ENCODE measurements around the gene LGR4. TPM values are rescaled to one million over a fixed set of nuclear protein-coding genes. Genes with fewer than 3 reads are reported as not detected.
A peak's percentile ranks its signal among the peaks of the same experiment; 100 is the strongest.

Gene LGR4
- total and polyA plus RNA-seq, 2 of the 13 experiments (the other 11 are each of a cell fraction or from before 2014, with no cell fraction given) = 42.1 to 68.7 TPM

DNA sequence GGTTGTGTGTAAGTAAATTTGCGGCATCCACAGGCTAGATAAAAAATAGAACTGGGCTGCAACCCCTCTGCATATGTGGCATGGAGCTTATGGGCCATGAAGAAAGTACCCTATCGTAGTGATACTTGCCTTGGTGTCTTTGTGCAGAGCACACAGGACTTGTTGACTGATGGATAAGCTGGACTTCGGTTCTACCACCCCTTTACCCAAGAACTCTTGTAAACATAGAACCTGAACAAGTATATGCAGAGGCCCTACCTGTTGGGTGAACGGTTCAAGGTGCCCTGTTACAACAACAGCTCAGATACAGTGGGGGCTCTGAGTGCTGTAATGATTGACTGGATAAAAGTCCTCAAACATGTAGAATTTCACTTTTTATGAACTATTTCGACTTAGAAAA is 3.0 kb upstream of the LGR4 start (continued):
- TF ChIP-seq, protein P1, sequence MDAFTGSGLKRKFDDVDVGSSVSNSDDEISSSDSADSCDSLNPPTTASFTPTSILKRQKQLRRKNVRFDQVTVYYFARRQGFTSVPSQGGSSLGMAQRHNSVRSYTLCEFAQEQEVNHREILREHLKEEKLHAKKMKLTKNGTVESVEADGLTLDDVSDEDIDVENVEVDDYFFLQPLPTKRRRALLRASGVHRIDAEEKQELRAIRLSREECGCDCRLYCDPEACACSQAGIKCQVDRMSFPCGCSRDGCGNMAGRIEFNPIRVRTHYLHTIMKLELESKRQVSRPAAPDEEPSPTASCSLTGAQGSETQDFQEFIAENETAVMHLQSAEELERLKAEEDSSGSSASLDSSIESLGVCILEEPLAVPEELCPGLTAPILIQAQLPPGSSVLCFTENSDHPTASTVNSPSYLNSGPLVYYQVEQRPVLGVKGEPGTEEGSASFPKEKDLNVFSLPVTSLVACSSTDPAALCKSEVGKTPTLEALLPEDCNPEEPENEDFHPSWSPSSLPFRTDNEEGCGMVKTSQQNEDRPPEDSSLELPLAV (CRISPR knock-in tag; conservative IDR thresholded peaks at IDR 0.05; ENCODE audit: low read depth) = no peak
- TF ChIP-seq AGO1 (IDR thresholded peaks at IDR 0.05; ENCODE audit: low read depth, low read length, poor library complexity, severe bottlenecking) (no peak), ZNF230 (CRISPR knock-in tag; IDR thresholded peaks at IDR 0.05) (0 out of 2 replicates have a peak, but pooled peaks have one; percentile 54), ZBTB8A (CRISPR knock-in tag; IDR thresholded peaks at IDR 0.05; ENCODE audit: borderline replicate concordance, low read depth) (no peak), GATAD2A (CRISPR knock-in tag; IDR thresholded peaks at IDR 0.05) (peak; percentile 94), FLYWCH1 (CRISPR knock-in tag; IDR thresholded peaks at IDR 0.05) (no peak; the same call in 1 of the 2 replicates), ZNF274 (CRISPR knock-in tag; IDR thresholded peaks at IDR 0.05) (no peak), MEIS2 (CRISPR knock-in tag; IDR thresholded peaks at IDR 0.05) (peak; percentile 67; the same call in 1 of the 2 replicates), ATF7-NPFF (CRISPR knock-in tag; IDR thresholded peaks at IDR 0.05; ENCODE audit: low read depth) (no peak), ZNF713 (CRISPR knock-in tag; IDR thresholded peaks at IDR 0.05) (no peak), ZNF263 (CRISPR knock-in tag; IDR thresholded peaks at IDR 0.05) (no peak), WIZ (CRISPR knock-in tag; IDR thresholded peaks at IDR 0.05) (no peak), STAT5B (CRISPR knock-in tag; IDR thresholded peaks at IDR 0.05) (no peak), SIX1 (CRISPR knock-in tag; IDR thresholded peaks at IDR 0.05; ENCODE audit: borderline replicate concordance) (peak; percentile 71), ZNF143 (CRISPR knock-in tag; IDR thresholded peaks at IDR 0.05) (no peak), ZFYVE20 (CRISPR knock-in tag; IDR thresholded peaks at IDR 0.05; ENCODE audit: borderline replicate concordance, low read depth) (no peak), ZBTB42 (CRISPR knock-in tag; IDR thresholded peaks at IDR 0.05) (no peak), ARHGAP35 (CRISPR knock-in tag; IDR thresholded peaks at IDR 0.05; ENCODE audit: borderline replicate concordance) (no peak), MED1 (CRISPR knock-in tag; IDR thresholded peaks at IDR 0.05) (peak; percentile 89), ZNF24 (IDR thresholded peaks at IDR 0.05) (no peak), THYN1 (CRISPR knock-in tag; IDR thresholded peaks at IDR 0.05; ENCODE audit: borderline replicate concordance, low read depth) (no peak), ZNF75D (CRISPR knock-in tag; IDR thresholded peaks at IDR 0.05; ENCODE audit: borderline replicate concordance) (no peak), POLR2AphosphoS5 (IDR thresholded peaks at IDR 0.05; ENCODE audit: low read depth, low read length) (no peak)
- TF ChIP-seq, protein P2, sequence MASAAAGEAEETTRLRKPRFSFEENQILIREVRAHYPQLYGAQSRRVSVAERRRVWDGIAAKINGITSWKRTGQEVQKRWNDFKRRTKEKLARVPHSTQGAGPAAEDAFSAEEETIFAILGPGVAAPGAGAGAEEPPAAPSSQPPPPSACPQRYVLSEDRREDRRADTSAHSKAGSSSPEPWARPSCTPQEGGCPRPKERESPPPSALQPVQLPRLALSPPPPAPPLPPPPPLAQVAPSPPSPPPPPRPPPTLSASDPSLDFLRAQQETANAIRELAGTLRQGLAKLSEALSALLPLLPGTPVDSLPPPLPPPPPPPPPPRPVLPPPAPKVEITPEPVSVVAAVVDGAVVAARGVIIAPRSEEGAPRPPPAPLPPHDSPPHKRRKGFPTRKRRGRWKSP (CRISPR knock-in tag; IDR thresholded peaks at IDR 0.05) = no peak
- TF ChIP-seq, protein P3, sequence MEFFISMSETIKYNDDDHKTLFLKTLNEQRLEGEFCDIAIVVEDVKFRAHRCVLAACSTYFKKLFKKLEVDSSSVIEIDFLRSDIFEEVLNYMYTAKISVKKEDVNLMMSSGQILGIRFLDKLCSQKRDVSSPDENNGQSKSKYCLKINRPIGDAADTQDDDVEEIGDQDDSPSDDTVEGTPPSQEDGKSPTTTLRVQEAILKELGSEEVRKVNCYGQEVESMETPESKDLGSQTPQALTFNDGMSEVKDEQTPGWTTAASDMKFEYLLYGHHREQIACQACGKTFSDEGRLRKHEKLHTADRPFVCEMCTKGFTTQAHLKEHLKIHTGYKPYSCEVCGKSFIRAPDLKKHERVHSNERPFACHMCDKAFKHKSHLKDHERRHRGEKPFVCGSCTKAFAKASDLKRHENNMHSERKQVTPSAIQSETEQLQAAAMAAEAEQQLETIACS (CRISPR knock-in tag; IDR thresholded peaks at IDR 0.05) = no peak
- TF ChIP-seq, protein P4, sequence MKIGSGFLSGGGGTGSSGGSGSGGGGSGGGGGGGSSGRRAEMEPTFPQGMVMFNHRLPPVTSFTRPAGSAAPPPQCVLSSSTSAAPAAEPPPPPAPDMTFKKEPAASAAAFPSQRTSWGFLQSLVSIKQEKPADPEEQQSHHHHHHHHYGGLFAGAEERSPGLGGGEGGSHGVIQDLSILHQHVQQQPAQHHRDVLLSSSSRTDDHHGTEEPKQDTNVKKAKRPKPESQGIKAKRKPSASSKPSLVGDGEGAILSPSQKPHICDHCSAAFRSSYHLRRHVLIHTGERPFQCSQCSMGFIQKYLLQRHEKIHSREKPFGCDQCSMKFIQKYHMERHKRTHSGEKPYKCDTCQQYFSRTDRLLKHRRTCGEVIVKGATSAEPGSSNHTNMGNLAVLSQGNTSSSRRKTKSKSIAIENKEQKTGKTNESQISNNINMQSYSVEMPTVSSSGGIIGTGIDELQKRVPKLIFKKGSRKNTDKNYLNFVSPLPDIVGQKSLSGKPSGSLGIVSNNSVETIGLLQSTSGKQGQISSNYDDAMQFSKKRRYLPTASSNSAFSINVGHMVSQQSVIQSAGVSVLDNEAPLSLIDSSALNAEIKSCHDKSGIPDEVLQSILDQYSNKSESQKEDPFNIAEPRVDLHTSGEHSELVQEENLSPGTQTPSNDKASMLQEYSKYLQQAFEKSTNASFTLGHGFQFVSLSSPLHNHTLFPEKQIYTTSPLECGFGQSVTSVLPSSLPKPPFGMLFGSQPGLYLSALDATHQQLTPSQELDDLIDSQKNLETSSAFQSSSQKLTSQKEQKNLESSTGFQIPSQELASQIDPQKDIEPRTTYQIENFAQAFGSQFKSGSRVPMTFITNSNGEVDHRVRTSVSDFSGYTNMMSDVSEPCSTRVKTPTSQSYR (CRISPR knock-in tag; IDR thresholded peaks at IDR 0.05; ENCODE audit: borderline replicate concordance) = peak; percentile 45; the same call in 1 of the 2 replicates

Measured in HepG2 (cell line).